Immature natural killer cell (primary cell): Measurements from ENCODE around the gene PCSK9. TPM values are rescaled to one million over a fixed set of nuclear protein-coding genes. Genes with fewer than 3 reads are reported as not detected.

Experiments used
- DNase-seq, 3 donors: peaks; one replicate each; pipeline ENCODE4 v3.0.0; 2022; ENCODE audit warnings: mixed read lengths in 1 of 3
- H3K27ac Mint-ChIP-seq, 6 donors: one replicate each; pipeline ENCODE4 v1.8.0; 2020; ENCODE audit warnings: mixed read lengths in 6 of 6, mild to moderate bottlenecking in 5 of 6, inconsistent platforms in 4 of 6, moderate library complexity in 3 of 6
- H3K27me3 Mint-ChIP-seq, 3 donors: one replicate each; pipeline ENCODE4 v1.8.0; 2020 to 2021; ENCODE audit warnings: low read depth in 3 of 3, mild to moderate bottlenecking in 3 of 3, mixed read lengths in 3 of 3, moderate library complexity in 3 of 3, inconsistent platforms in 1 of 3
- H3K36me3 Mint-ChIP-seq, 3 donors: one replicate each; pipeline ENCODE4 v1.8.0; 2020; ENCODE audit warnings: mixed read lengths in 3 of 3, inconsistent platforms in 2 of 3, mild to moderate bottlenecking in 2 of 3
- H3K4me1 Mint-ChIP-seq, 2 donors: one replicate each; pipeline ENCODE4 v1.8.0; 2020; ENCODE audit warnings: inconsistent platforms in 2 of 2, mild to moderate bottlenecking in 2 of 2, mixed read lengths in 2 of 2, moderate library complexity in 1 of 2
- H3K4me3 Mint-ChIP-seq, 5 donors: one replicate each; pipeline ENCODE4 v1.8.0; 2020; ENCODE audit warnings: mild to moderate bottlenecking in 5 of 5, mixed read lengths in 5 of 5, inconsistent platforms in 3 of 5, moderate library complexity in 3 of 5
- H3K9me3 Mint-ChIP-seq, 6 donors: one replicate each; pipeline ENCODE4 v1.8.0; 2020; ENCODE audit warnings: mild to moderate bottlenecking in 6 of 6, mixed read lengths in 6 of 6, inconsistent platforms in 4 of 6, moderate library complexity in 3 of 6
- polyA plus RNA-seq, 3 donors: library from polyadenylated mRNA; unstranded; fragments of 300-500 nt; fragmentation: Illumina TruSeq; gene quantifications; one replicate each; pipeline ENCODE4 v1.2.3, GENCODE V29; 2021

The PCSK9 gene
- polyA plus RNA-seq, 3 donors from 2014 or later = not detected

GRCh38 chr1:54998677-54999076 lies 40.7 kb upstream of the PCSK9 start, which contains the start of gene BSND:
Gene BSND (plus strand): TSS chr1:54998933. CDS start chr1:54999187, 254 bp downstream.
- peaks cover 0 to 1% (median 0%) of the 10 kb centered on the region in 6 donors for H3K9me3 Mint-ChIP-seq
- no peaks in the 10 kb centered on the region for H3K36me3 Mint-ChIP-seq
- H3K4me3 Mint-ChIP-seq = peak within 1 kb of the TSS in 1 of 5 donors; percentile 65
- H3K4me1 Mint-ChIP-seq = peaks cover 28 to 32% of the 10 kb centered on the region in 2 donors
- H3K27ac Mint-ChIP-seq = no peak within 1 kb of the TSS
- peaks cover 11 to 24% (median 12%) of the 10 kb centered on the region in 3 donors for H3K27me3 Mint-ChIP-seq
- no peak for DNase-seq

- peaks cover 10 to 24% (median 11%) of the 10 kb centered on the region in 3 donors for H3K27me3 Mint-ChIP-seq
- peaks cover 0 to 1% (median 0%) of the 10 kb centered on the region in 6 donors for H3K9me3 Mint-ChIP-seq
- peaks cover 20 to 22% of the 10 kb centered on the region in 2 donors for H3K4me1 Mint-ChIP-seq
- no peak for DNase-seq
- no peak overlapping the region for H3K27ac Mint-ChIP-seq
- no peaks in the 10 kb centered on the region for H3K36me3 Mint-ChIP-seq
- H3K4me3 Mint-ChIP-seq = no peak overlapping the region
Observed at GRCh38 chr1:55000110-55001085, 39.0 kb upstream of the PCSK9 start.

- peaks cover 0 to under 1% (median 0%) of the 10 kb centered on the region in 6 donors for H3K9me3 Mint-ChIP-seq
- DNase-seq = no peak
- peaks cover 11 to 13% of the 10 kb centered on the region in 2 donors for H3K4me1 Mint-ChIP-seq
- H3K27ac Mint-ChIP-seq = no peak overlapping the region
- no peak overlapping the region for H3K4me3 Mint-ChIP-seq
- peaks cover 3 to 18% (median 4%) of the 10 kb centered on the region in 3 donors for H3K27me3 Mint-ChIP-seq
- no peaks in the 10 kb centered on the region for H3K36me3 Mint-ChIP-seq
Observed at GRCh38 chr1:55001311-55001710, 38.0 kb upstream of the PCSK9 start.

- Mint-ChIP-seq H3K4me1 (no peaks in the 10 kb centered on the region), H3K36me3 (no peaks in the 10 kb centered on the region), H3K9me3 (no peaks in the 10 kb centered on the region), H3K27ac (no peak overlapping the region), H3K4me3 (no peak overlapping the region), H3K27me3 (peaks cover 2 to 9% (median 6%) of the 10 kb centered on the region in 3 donors)
- no peak for DNase-seq
Observed at GRCh38 chr1:55002686-55003085, 36.7 kb upstream of the PCSK9 start.

- Mint-ChIP-seq H3K36me3 (no peaks in the 10 kb centered on the region), H3K4me1 (no peaks in the 10 kb centered on the region), H3K27ac (no peak overlapping the region), H3K9me3 (no peaks in the 10 kb centered on the region), H3K27me3 (peaks cover 0 to 5% (median 3%) of the 10 kb centered on the region in 3 donors), H3K4me3 (no peak overlapping the region)
- DNase-seq = no peak
Observed at GRCh38 chr1:55005351-55006140, 33.8 kb upstream of the PCSK9 start.

DNA sequence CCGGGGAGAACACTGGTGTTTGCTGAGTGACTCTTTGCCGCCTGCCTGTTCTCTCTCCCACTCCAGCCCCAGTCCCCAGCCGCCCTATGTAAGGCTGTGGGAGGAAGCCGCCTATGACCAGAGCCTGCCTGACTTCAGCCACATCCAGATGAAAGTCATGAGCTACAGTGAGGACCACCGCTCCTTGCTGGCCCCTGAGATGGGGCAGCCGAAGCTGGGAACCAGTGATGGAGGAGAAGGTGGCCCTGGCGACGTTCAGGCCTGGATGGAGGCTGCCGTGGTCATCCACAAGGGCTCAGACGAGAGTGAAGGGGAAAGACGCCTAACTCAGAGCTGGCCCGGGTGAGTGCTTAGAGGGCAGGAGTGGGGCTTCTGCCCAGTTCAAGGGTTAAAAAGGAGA lies 32.4 kb upstream of the PCSK9 start:
- Mint-ChIP-seq H3K9me3 (no peaks in the 10 kb centered on the region), H3K4me1 (no peaks in the 10 kb centered on the region), H3K27me3 (peaks cover 0 to 5% (median 3%) of the 10 kb centered on the region in 3 donors), H3K36me3 (no peaks in the 10 kb centered on the region), H3K27ac (no peak overlapping the region), H3K4me3 (no peak overlapping the region)
- DNase-seq = no peak

DNA sequence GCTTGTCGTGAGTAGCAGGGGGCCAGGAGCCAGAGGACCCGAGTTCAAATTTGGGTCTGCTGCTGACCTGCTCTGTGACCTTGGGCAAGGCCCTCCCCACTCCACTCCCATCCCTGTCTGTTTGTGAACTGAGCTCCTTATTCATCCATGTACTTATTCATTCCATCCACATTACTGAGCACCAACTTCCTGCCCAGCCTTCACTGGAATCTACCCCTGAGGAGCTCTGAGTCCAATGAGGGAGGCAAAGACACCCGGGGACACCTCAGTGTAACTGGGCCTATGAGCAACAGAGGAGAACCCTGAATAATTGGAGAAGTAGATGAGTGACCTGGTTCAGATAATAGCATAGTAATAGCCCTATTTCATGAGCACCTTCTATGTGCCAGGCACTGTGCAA lies 31.7 kb upstream of the PCSK9 start:
- H3K36me3 Mint-ChIP-seq = no peaks in the 10 kb centered on the region
- H3K9me3 Mint-ChIP-seq = no peaks in the 10 kb centered on the region
- no peak overlapping the region for H3K4me3 Mint-ChIP-seq
- H3K27ac Mint-ChIP-seq = no peak overlapping the region
- peaks cover 0 to 9% (median 3%) of the 10 kb centered on the region in 3 donors for H3K27me3 Mint-ChIP-seq
- DNase-seq = no peak
- H3K4me1 Mint-ChIP-seq = no peaks in the 10 kb centered on the region

DNA sequence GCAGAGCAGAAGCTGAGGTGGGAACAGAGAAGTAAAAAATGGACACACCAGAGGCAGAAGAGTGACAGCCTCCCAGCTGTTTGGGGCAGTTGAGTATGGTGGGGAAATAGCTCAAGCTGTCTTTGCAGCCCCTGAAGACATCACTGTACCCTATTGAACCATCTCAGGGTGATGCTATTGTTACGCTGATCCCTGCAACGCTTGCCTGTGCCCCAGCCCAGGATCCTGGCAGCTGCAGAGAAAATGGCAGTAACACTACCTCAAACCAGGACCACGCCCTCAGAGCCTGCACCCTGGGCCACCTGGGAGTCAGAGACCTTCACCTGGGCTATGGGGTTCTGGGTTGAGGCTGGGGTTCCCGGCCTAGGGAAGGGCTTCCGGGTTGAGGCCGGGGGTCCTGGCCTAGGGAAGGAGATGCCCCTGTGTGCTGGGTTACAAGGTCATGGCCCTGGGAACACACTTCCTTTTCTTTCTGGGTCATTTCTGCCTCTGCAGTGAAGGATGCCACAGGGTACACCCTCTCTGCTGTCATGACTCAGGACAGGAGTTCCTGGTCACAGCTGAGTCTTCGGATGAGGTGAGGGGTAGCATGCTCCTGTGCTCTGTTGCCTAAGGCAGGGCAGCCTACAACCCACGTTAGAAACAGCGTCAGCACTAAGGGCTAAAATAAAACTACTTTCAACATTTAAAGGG lies 29.0 kb upstream of the PCSK9 start:
- no peaks in the 10 kb centered on the region for H3K9me3 Mint-ChIP-seq
- DNase-seq = no peak
- H3K4me1 Mint-ChIP-seq = no peaks in the 10 kb centered on the region
- no peak overlapping the region for H3K27ac Mint-ChIP-seq
- H3K36me3 Mint-ChIP-seq = no peaks in the 10 kb centered on the region
- peaks cover 3 to 10% (median 3%) of the 10 kb centered on the region in 3 donors for H3K27me3 Mint-ChIP-seq
- H3K4me3 Mint-ChIP-seq = no peak overlapping the region

- Mint-ChIP-seq H3K4me1 (no peaks in the 10 kb centered on the region), H3K27me3 (peaks cover 3 to 10% (median 4%) of the 10 kb centered on the region in 3 donors), H3K27ac (no peak overlapping the region), H3K4me3 (no peak overlapping the region), H3K9me3 (no peaks in the 10 kb centered on the region), H3K36me3 (no peaks in the 10 kb centered on the region)
- DNase-seq = peak; percentile 22 to 49 (median 33)
Observed at GRCh38 chr1:55010887-55011217, 28.5 kb upstream of the PCSK9 start.

GRCh38 chr1:55012661-55013060 lies 26.7 kb upstream of the PCSK9 start:
- Mint-ChIP-seq H3K27me3 (peaks cover 4 to 8% (median 8%) of the 10 kb centered on the region in 3 donors), H3K36me3 (no peaks in the 10 kb centered on the region), H3K27ac (no peak overlapping the region), H3K9me3 (no peaks in the 10 kb centered on the region), H3K4me1 (no peaks in the 10 kb centered on the region), H3K4me3 (no peak overlapping the region)
- no peak for DNase-seq

- Mint-ChIP-seq H3K27ac (no peak overlapping the region), H3K27me3 (peaks cover 2 to 11% (median 5%) of the 10 kb centered on the region in 3 donors), H3K9me3 (no peaks in the 10 kb centered on the region), H3K4me1 (no peaks in the 10 kb centered on the region), H3K4me3 (no peak overlapping the region), H3K36me3 (no peaks in the 10 kb centered on the region)
- DNase-seq = no peak
Observed at GRCh38 chr1:55015123-55015522, 24.2 kb upstream of the PCSK9 start.

DNA sequence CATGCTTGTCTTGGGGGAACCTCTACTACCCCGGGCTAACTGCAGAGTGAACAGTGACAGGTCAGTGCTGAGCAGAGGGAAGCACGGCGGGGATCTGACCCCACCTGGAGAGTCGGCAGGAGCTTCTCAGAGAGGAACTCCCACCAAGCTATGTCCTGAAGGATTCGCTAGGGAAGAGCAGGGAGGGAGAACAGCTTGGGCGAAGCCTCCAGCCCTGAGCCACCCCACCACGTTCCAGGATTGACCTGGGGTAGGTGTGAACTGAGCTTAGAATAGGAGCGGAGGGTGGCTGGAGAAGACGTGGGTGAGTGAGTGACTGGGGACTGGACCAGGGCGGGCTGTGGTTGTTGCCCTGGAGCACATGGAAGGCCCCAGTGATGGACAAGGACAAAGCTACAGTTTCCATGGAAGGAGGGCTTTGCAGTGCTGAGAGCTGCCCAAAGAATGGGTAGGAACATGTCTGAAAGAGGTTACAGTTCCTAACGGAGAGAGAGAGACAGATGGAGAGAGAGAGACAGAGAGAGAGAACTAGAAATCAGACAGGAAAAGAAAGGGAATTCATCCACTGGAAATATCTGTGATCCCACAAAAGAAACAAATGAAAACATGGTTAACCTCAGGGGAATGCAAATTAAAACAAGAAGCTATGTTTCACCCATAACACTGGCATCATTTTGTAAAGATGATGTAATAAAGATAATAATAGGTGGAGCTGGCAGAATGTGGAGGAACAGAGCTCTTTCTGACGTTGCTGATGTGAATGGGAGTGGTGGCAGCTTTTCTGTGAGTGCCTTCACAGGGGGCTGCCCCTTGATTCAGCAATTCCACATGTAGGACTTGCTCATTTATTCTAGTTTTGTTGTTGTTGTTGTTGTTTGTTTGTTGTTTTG lies 23.4 kb upstream of the PCSK9 start:
- H3K36me3 Mint-ChIP-seq = no peaks in the 10 kb centered on the region
- H3K27ac Mint-ChIP-seq = no peak overlapping the region

DNA sequence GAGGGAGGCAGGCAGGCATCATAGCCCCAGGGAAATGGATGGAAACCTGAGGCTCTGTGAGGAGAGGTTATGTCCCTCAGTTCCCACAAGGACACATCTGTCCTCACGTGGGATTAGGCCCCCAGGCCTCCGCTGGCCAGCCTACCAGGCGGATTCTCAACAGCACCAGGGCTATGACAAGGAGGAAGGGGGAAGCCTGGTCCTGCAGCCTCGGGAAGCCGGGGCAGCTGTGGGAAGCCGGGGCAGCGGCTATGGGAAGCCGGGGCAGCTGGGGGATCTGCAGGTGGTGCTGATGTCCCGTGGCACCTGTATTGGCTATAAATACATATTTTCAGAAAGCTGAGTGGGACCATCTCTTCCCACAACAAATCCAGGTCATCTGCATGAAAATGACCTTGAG lies 21.0 kb upstream of the PCSK9 start:
- Mint-ChIP-seq H3K9me3 (no peaks in the 10 kb centered on the region), H3K27ac (no peak overlapping the region), H3K36me3 (no peaks in the 10 kb centered on the region), H3K4me3 (no peak overlapping the region), H3K27me3 (peaks cover 0 to 14% (median 2%) of the 10 kb centered on the region in 3 donors), H3K4me1 (no peaks in the 10 kb centered on the region)
- DNase-seq = no peak

More for the DNA sequence above, 23.4 kb upstream of the PCSK9 start:
- H3K4me1 Mint-ChIP-seq = no peaks in the 10 kb centered on the region
- H3K27me3 Mint-ChIP-seq = peaks cover 2 to 11% (median 5%) of the 10 kb centered on the region in 3 donors
- no peak for DNase-seq
- no peak overlapping the region for H3K4me3 Mint-ChIP-seq
- no peaks in the 10 kb centered on the region for H3K9me3 Mint-ChIP-seq
